ENCODE measurements around the gene SFRP4. TPM values are rescaled to one million over a fixed set of nuclear protein-coding genes. Genes with fewer than 3 reads are reported as not detected.

The SFRP4 gene
- total and polyA plus RNA-seq, 2 of the 8 experiments (the other 6 are each of a cell fraction or from before 2014, with no cell fraction given): 0.03 TPM; not detected in 1

GRCh38 chr7:37921876-37922275 is 5.3 kb upstream of the SFRP4 start:
- Histone ChIP-seq H3K36me3 (ENCODE audit: control insufficient read depth in 2 of 4, insufficient read depth in 4 of 4, low read length in 3 of 4) (0 out of 8 replicates have a peak, but pooled peaks cover 0 to 2% (median 0%) of the 10 kb centered on the region in 4 experiments), H3K79me1 (ENCODE audit: low read depth, low read length) (no peaks in the 10 kb centered on the region), H3K4me2 (ENCODE audit: insufficient read depth in 1 of 2, low read depth in 2 of 2, low read length in 2 of 2) (peak overlapping the region; percentile 67 to 90; a peak in 3 of 4 replicates), H2BK12ac (ENCODE audit: low read depth, low read length) (no peak overlapping the region), H3K56ac (replicated peaks; ENCODE audit: insufficient read length, low read depth, low read length) (no peak overlapping the region), H3K4me3 (ENCODE audit: extremely low read depth in 1 of 4, insufficient read depth in 2 of 4, low read depth in 3 of 4, low read length in 4 of 4) (peak overlapping the region in 1 of 4 experiments; percentile 76; a peak in 1 of 8 replicates), H3K27ac (ENCODE audit: low read depth, low read length) (no peak overlapping the region), H2BK5ac (ENCODE audit: low read depth, low read length) (no peak overlapping the region), H3K23ac (ENCODE audit: insufficient read length) (no peak overlapping the region), H3K79me2 (ENCODE audit: control insufficient read depth in 1 of 2, insufficient read depth in 2 of 2, low read length in 2 of 2) (no peaks in the 10 kb centered on the region), H3K9ac (replicated peaks in 1 of 4; ENCODE audit: extremely low read depth in 1 of 4, low read depth in 3 of 4, low read length in 3 of 4) (no peak overlapping the region), H4K20me1 (replicated peaks in 1 of 2; ENCODE audit: control insufficient read depth in 1 of 2, insufficient read depth in 2 of 2, low read length in 2 of 2) (no peaks in the 10 kb centered on the region), H2AK5ac (ENCODE audit: low read depth, low read length) (no peak overlapping the region), H3K9me3 (ENCODE audit: insufficient read depth in 2 of 2, low read depth in 1 of 2, low read length in 1 of 2) (peaks cover 0 to 3% of the 10 kb centered on the region in 2 experiments; a peak in 2 of 4 replicates), H2BK15ac (ENCODE audit: low read length) (no peak overlapping the region), H3K14ac (ENCODE audit: insufficient read length) (no peak overlapping the region), H3K4ac (replicated peaks; ENCODE audit: insufficient read length, low read depth, low read length) (no peak overlapping the region), H2AFZ (ENCODE audit: low read length) (no peak overlapping the region), H2BK20ac (ENCODE audit: low read length) (no peak overlapping the region), H4K5ac (ENCODE audit: insufficient read length, low read depth, low read length) (no peak overlapping the region), H3K4me1 (replicated peaks in 1 of 4; ENCODE audit: control insufficient read depth in 3 of 4, insufficient read depth in 4 of 4, low read length in 3 of 4) (peaks cover 0 to 5% (median 2%) of the 10 kb centered on the region in 4 experiments; a peak in 2 of 7 replicates), H3K18ac (ENCODE audit: extremely low read depth, low read length) (no peak overlapping the region), H4K8ac (ENCODE audit: extremely low read depth, insufficient read depth, low read length) (no peak overlapping the region), H2BK120ac (replicated peaks; ENCODE audit: low read depth, low read length) (no peak overlapping the region), H3K23me2 (ENCODE audit: low read depth, low read length) (peaks cover 6% of the 10 kb centered on the region; the same call in 1 of the 2 replicates), H4K91ac (replicated peaks; ENCODE audit: insufficient read length, low read length) (no peak overlapping the region), H3K27me3 (replicated peaks in 1 of 4; ENCODE audit: control insufficient read depth in 3 of 4, extremely low read depth in 1 of 4, insufficient read depth in 3 of 4, low read length in 3 of 4) (peaks cover 0 to 26% (median 12%) of the 10 kb centered on the region in 4 experiments; a peak in 6 of 7 replicates)
- POLR2A ChIA-PET (ENCODE audit: partially characterized antibody): interaction anchor here (1.0 kb wide), 1 partner anchor 20 kb away, joined by 3 read pairs; no protein-coding TSS in a partner anchor
- DNase-seq (ENCODE audit: low read depth in 1 of 2, low spot score in 2 of 2) (no peak), FAIRE-seq (no peak)
- WGBS, 2 experiments (ENCODE audit: extremely low coverage in 1 of 2, insufficient coverage in 1 of 2, insufficient read length in 1 of 2, insufficient replicate concordance in 2 of 2, low coverage in 1 of 2, low lambda C conversion rate in 2 of 2, missing lambda C conversion rate in 1 of 2): 85% methylated on average over 4 of the region's 4 CpGs; no CpG with 5 or more reads in 1 of the 2 experiments
- CTCF ChIA-PET (ENCODE audit: partially characterized antibody): interaction anchor here (0.7 to 2.1 kb wide), 4 partner anchors 15 to 214 kb away, joined by 3 to 6 read pairs (median 4); no protein-coding TSS in a partner anchor
- TF ChIP-seq SRF (IDR thresholded peaks at IDR 0.05; ENCODE audit: low read depth, low read length): no peak
- TF ChIP-seq EGR1 (IDR thresholded peaks at IDR 0.05; ENCODE audit: borderline replicate concordance, low read depth, low read length): no peak
- no peak for TF ChIP-seq TAF1 (IDR thresholded peaks at IDR 0.05; ENCODE audit: low read depth, low read length)
- no peak for TF ChIP-seq TAF7 (optimal IDR thresholded peaks at IDR 0.05; ENCODE audit: borderline replicate concordance, low read depth, low read length)
- TF ChIP-seq POLR2A (IDR thresholded peaks at IDR 0.05; ENCODE audit: control extremely low read depth in 1 of 2, low read depth in 2 of 2, low read length in 2 of 2): no peak
- no peak for TF ChIP-seq SUZ12 (IDR thresholded peaks at IDR 0.05; ENCODE audit: low read length)
- TF ChIP-seq FOSL1 (IDR thresholded peaks at IDR 0.05; ENCODE audit: insufficient read depth, low read depth, low read length): no peak
- TF ChIP-seq ASH2L (IDR thresholded peaks at IDR 0.05; ENCODE audit: low read length): no peak
- TF ChIP-seq BCL11A (IDR thresholded peaks at IDR 0.05; ENCODE audit: low read depth in 2 of 2, low read length in 2 of 2): no peak
- TF ChIP-seq KDM5A (IDR thresholded peaks at IDR 0.05; ENCODE audit: low read length): no peak
- TF ChIP-seq HDAC2 (IDR thresholded peaks at IDR 0.05; ENCODE audit: borderline replicate concordance in 1 of 2, low read depth in 2 of 2, low read length in 2 of 2): no peak

All from H1 (cell line).